Measurements from ENCODE around the gene DLX3. TPM values are rescaled to one million over a fixed set of nuclear protein-coding genes. Genes with fewer than 3 reads are reported as not detected.

Gene DLX3
- polyA plus RNA-seq = not detected in 2 replicates
- not detected in 2 replicates for polyA minus RNA-seq

GRCh38 chr17:49995055-49995738, at the start of gene DLX3:
TSS of gene DLX3 (minus strand) at chr17:49995224. CDS start at chr17:49994998, 226 bp downstream.
- Histone ChIP-seq H3K36me3 (ENCODE audit: insufficient read depth, low read length) (no peaks in the 10 kb centered on the region), H3K4me3 (ENCODE audit: low read length) (peak within 1 kb of the TSS; percentile 54), H2AFZ (ENCODE audit: low read depth, low read length) (no peak within 1 kb of the TSS)

GRCh38 chr17:50044483-50044882, 49.5 kb upstream of the DLX3 start:
- Histone ChIP-seq H3K27me3 (ENCODE audit: insufficient read depth, low read depth, low read length) (no peaks in the 10 kb centered on the region), H3K9ac (ENCODE audit: low read length) (no peak overlapping the region), H4K20me1 (ENCODE audit: insufficient read depth) (no peaks in the 10 kb centered on the region), H3K36me3 (ENCODE audit: insufficient read depth, low read length) (no peaks in the 10 kb centered on the region), H3K4me3 (ENCODE audit: low read length) (no peak overlapping the region), H3K79me2 (replicated peaks; ENCODE audit: insufficient read depth, low read length) (no peaks in the 10 kb centered on the region), H3K9me3 (ENCODE audit: low read length) (no peaks in the 10 kb centered on the region), H2AFZ (ENCODE audit: low read depth, low read length) (no peak overlapping the region), H3K9me2 (ENCODE audit: insufficient read depth, low read length) (no peaks in the 10 kb centered on the region), H3K27ac (ENCODE audit: low read length) (no peak overlapping the region), H3F3A (ENCODE audit: insufficient read depth, low read length, poor library complexity, severe bottlenecking) (no peaks in the 10 kb centered on the region), H3K4me2 (ENCODE audit: low read length) (no peak overlapping the region)
- TF ChIP-seq POLR2AphosphoS5 (IDR thresholded peaks at IDR 0.05) = no peak
- no peak for TF ChIP-seq REST (IDR thresholded peaks at IDR 0.05; ENCODE audit: borderline replicate concordance)

More at GRCh38 chr17:49995055-49995738, at the start of gene DLX3:
- Histone ChIP-seq H3K9ac (ENCODE audit: low read length) (no peak within 1 kb of the TSS), H3K4me2 (ENCODE audit: low read length) (no peak within 1 kb of the TSS), H4K20me1 (ENCODE audit: insufficient read depth) (no peaks in the 10 kb centered on the region), H3K27ac (ENCODE audit: low read length) (no peak within 1 kb of the TSS), H3K27me3 (ENCODE audit: insufficient read depth, low read depth, low read length) (peaks cover 65% of the 10 kb centered on the region), H3F3A (ENCODE audit: insufficient read depth, low read length, poor library complexity, severe bottlenecking) (no peaks in the 10 kb centered on the region), H3K9me2 (ENCODE audit: insufficient read depth, low read length) (no peaks in the 10 kb centered on the region), H3K9me3 (ENCODE audit: low read length) (peaks cover 5% of the 10 kb centered on the region), H3K79me2 (replicated peaks; ENCODE audit: insufficient read depth, low read length) (no peaks in the 10 kb centered on the region)
- TF ChIP-seq, protein P1, sequence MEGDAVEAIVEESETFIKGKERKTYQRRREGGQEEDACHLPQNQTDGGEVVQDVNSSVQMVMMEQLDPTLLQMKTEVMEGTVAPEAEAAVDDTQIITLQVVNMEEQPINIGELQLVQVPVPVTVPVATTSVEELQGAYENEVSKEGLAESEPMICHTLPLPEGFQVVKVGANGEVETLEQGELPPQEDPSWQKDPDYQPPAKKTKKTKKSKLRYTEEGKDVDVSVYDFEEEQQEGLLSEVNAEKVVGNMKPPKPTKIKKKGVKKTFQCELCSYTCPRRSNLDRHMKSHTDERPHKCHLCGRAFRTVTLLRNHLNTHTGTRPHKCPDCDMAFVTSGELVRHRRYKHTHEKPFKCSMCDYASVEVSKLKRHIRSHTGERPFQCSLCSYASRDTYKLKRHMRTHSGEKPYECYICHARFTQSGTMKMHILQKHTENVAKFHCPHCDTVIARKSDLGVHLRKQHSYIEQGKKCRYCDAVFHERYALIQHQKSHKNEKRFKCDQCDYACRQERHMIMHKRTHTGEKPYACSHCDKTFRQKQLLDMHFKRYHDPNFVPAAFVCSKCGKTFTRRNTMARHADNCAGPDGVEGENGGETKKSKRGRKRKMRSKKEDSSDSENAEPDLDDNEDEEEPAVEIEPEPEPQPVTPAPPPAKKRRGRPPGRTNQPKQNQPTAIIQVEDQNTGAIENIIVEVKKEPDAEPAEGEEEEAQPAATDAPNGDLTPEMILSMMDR (IDR thresholded peaks at IDR 0.05; ENCODE audit: poor library complexity, severe bottlenecking) = no peak
- TF ChIP-seq POLR2AphosphoS5 (IDR thresholded peaks at IDR 0.05) (no peak), MXI1 (conservative IDR thresholded peaks at IDR 0.05; ENCODE audit: poor library complexity, severe bottlenecking) (peak; percentile 1), SMC3 (conservative IDR thresholded peaks at IDR 0.05; ENCODE audit: poor library complexity) (no peak), EZH2 (IDR thresholded peaks at IDR 0.05; ENCODE audit: borderline replicate concordance, insufficient read depth, low read length, poor library complexity, severe bottlenecking) (no peak), TAF1 (IDR thresholded peaks at IDR 0.05; ENCODE audit: low read depth) (no peak), EP300 (conservative IDR thresholded peaks at IDR 0.05; ENCODE audit: poor library complexity, severe bottlenecking) (no peak)

Measured in neural cell (in vitro differentiated cells).